Activated CD4-positive, alpha-beta T cell treated with anti-CD3 and anti-CD28 coated beads, Interleukin-2, amount 50 U/mL, for 24 hours (primary cell): ENCODE data around the gene ISCU.
A peak's percentile ranks its signal among the peaks of the same experiment; 100 is the strongest.
"Not testable (repeated sequence)": the region's sequence is repeated elsewhere in the genome, so short reads cannot be mapped to it uniquely, and the experiment has no call there.

ENCODE experiments used
- DNase-seq, 2 donors: peaks; one replicate each; pipeline ENCODE4 v3.0.0-alpha.2; 2020; ENCODE audit warnings: low read depth in 1 of 2, low spot score in 1 of 2

Gene ISCU

GRCh38 chr12:108616941-108617858, 54.8 kb downstream of the ISCU start:
- peak; percentile 38 to 74 for DNase-seq

- DNase-seq: peak; percentile 65 to 72
These were observed 55.9 kb downstream of the ISCU start for GRCh38 chr12:108618079-108618952.

- not testable (repeated sequence) for DNase-seq
These were observed 56.5 kb downstream of the ISCU start for GRCh38 chr12:108618953-108619274.
